ENCODE data around the gene SDK1.

Gene SDK1

DNA sequence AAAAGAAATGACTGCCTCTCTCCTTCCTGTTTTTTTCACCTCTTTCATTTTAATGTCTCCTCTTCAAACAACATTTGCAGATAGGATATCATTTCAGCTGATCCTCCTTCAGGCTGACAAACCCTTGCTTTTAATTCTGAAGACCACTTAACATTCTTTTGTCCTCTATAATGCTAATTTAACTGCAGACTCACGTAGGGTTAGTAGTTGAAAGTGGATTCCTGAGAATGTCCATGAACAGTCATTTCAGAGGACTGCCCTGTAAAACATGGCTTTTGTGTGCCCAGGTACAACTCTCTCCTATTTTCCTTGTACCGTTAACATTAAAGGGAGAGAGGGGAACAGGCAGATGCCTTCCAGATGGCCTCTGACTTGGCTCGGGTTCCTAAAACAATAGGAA, 524.4 kb downstream of the SDK1 start:
- no peak for DNase-seq

- DNase-seq: no peak
Measured at GRCh38 chr7:3832199-3832598, 531.1 kb downstream of the SDK1 start.

DNA sequence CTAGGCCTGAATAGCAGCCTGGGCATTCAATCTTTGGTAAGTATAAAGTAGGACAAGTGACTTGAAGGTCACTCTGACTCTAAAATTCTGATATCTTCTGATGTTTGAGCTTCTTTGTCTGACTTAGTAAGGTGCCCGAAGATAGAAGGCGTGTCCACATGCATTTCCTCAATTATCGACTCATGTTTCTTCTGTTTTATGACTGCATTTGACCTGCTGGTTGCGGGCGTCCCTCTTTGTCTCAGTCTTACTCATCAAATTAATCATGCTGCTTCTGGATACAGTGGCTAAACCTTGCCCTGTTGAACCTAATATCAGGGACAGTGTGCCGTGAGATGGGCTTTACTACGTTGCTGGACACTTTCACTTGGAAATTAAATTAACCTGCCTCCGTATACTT, 534.1 kb downstream of the SDK1 start:
- DNase-seq: no peak

DNA sequence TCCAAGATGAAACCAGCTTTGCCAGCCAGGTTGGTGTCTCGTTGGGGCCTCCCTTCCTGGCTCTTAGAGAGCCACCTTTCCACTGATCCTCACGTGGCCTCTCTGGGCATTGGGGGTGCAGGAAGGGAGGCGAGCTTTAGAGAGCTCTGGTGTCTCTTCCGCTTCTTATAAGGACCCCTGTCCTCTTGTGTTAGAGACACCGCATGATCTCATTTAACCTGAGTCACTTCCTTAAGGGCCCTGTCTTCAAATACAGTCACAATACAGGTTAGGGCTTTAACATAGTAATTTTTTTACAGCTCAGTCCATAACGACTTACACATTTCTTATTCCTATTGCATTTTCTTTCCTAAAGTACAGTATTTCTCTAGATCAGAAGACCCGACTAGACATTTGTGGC, 535.8 kb downstream of the SDK1 start:
- DNase-seq: no peak

GRCh38 chr7:3844540-3845151, 543.6 kb downstream of the SDK1 start:
- DNase-seq: no peak

DNA sequence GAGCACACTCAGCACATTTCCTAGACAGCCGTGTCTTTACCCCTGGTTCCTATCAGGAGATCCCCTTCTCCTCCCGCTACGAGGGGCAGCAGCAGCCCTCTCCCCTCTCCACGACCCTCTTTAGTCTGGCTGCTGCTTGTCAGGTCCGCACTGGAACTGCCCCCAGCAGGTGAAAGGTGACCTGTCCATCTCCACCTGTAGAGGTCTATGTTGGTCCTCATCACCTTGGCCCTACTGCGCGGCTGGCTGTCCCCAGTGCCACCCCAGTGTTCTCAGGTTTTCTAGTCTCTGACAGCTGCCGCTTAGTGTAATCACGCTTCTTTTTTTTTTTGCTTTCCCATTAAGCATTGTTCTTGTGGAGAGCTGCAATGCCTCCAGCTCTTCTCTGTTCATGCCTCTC, 545.7 kb downstream of the SDK1 start:
- DNase-seq: no peak

GRCh38 chr7:3847336-3847735, 546.3 kb downstream of the SDK1 start:
- no peak for DNase-seq

GRCh38 chr7:3859431-3859830, 558.4 kb downstream of the SDK1 start:
- no peak for DNase-seq

DNA sequence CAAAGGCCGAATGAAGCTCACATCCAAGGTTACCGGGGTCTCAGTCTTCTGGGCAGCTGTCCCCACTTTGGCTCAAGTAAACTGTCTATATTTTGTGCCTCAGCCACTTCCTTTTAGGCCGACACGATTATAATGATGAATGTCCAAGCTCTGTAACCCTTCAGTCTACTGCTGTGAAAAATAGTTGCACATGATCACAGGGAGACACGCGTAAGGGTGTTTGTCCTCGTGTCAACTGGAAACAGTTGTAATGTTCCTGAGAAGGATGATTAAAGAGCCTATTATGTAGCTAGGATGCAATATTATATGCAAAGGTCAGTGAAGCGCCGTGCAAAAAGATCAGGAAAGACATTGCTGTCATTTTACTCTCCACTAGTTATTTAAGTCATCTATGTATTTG, 559.9 kb downstream of the SDK1 start:
- no peak for DNase-seq

DNA sequence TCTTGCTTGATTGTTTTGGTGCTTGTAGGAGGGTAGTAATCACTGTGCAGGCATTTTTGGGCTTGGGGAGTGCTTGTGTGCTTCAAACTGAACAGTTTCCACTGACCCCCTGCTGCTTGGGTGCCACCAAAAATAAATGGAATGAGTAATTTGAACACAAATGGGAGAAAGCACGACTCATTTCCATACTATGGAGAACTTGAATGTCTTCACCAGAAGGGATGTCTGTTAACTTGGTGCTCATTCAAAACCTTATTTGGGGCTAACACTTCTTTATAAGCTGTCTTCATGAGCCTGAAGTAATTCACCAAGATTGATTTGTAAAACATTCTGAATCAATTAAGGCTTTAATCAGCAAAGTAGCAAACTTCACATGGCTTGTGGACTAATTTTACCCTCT, 560.3 kb downstream of the SDK1 start:
- no peak for DNase-seq

GRCh38 chr7:3861941-3862340, 560.9 kb downstream of the SDK1 start:
- DNase-seq: no peak

GRCh38 chr7:3862774-3863173, 561.7 kb downstream of the SDK1 start:
- DNase-seq: no peak

GRCh38 chr7:3866277-3866676, 565.2 kb downstream of the SDK1 start:
- DNase-seq: no peak

GRCh38 chr7:3867863-3868262, 566.8 kb downstream of the SDK1 start:
- no peak for DNase-seq

DNA sequence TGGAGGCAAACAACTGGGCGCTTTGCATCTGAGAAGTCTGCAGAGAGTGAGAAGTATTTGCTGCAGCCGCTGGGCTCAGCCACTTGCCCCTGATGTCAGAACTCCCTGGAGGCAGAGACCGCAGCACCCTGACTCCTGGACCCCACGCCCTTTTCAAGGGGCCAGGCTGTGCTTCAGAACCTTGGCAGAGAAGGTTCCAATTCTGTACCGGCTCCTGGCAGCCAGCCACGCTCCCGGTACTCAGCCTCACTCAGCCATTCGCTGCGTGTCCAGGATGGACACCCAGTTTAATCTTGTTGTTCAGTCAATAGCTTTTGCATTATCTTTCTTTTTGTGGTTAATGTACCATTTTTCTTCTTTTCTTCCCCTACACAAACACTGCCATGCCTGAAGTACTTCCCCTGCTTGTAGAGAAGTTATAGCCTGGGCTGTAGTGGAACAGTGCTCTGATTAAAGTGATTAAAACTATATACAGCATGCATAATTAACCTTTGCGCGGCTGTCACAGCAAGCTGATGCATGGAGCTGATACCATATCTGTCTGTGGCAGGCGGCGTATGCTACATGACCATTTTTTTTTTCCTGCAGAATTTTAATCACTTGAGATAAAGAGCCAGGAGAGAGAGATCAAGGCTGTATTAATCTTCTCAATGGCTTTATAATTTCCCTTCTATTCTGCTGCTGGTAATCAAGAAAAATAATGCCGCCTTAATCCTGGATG, 578.5 kb downstream of the SDK1 start:
- no peak for DNase-seq

DNA sequence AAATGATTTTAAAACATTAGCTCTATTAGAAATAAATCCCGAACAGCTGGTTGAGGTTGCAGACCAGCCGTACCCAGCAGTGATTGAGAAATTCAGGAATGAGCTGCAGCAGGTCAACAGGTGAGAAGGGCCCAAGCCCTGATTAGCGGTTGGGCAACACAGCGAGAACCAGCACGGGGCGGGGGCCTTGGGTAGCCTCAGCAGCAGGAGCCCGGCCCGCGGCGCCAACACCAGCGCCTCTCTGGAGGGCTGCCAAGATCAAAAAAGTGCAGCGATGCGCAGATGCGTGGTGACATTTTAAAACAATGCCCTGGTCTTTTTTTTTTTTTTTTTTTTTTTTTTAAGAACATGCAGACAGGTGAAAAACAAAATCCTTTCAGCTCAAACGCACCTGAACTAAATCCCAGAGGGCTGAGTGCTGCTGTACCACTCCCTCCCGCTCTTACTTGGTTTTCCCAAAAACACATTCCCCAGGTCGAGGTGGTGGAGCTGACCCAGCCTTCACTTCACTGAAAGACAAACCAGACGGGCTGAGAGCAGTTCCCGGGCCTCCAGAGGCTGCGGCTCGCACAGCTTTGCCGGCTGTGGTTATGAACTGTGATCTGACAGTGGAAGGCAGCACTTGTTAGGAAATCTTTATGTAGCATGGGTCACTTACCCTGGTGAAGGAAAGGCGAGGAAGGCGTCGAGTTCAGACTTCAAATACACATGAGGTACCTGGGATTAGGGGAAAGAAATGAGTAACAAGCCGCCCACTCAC, 579.4 kb downstream of the SDK1 start:
- no peak for DNase-seq

- no peak for DNase-seq
Measured at GRCh38 chr7:3882782-3883181, 581.7 kb downstream of the SDK1 start.

GRCh38 chr7:3884543-3884942, 583.5 kb downstream of the SDK1 start:
- DNase-seq: no peak

DNA sequence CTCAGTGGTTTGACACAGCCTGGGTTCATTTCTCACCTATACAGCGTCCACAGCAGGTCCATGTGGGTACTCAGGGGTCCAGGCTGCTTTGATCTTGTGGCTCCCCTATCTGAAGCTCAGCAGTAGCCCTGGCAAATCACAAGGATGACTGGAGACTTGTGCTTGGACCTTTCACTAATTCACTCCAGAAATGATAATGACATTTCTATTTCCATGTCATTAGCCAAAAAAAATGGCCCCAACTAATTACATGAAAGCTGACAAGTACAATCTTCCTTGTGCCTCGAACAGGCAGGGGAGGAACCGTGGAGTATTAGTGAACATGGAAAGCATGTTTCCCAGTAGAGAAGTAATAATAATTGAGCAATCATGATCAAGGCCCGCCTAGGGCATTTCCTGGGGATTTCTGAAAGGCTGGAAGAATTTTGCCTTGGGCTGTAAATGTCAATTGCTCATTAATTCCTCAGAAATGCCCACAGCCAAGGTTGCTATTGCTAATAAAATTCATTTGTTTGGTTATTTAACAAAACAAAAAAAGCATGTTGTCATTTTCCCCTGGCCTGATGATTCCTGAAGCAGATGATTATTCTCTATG, 586.1 kb downstream of the SDK1 start:
- no peak for DNase-seq

- no peak for DNase-seq
Measured at GRCh38 chr7:3888096-3888495, 587.0 kb downstream of the SDK1 start.

DNA sequence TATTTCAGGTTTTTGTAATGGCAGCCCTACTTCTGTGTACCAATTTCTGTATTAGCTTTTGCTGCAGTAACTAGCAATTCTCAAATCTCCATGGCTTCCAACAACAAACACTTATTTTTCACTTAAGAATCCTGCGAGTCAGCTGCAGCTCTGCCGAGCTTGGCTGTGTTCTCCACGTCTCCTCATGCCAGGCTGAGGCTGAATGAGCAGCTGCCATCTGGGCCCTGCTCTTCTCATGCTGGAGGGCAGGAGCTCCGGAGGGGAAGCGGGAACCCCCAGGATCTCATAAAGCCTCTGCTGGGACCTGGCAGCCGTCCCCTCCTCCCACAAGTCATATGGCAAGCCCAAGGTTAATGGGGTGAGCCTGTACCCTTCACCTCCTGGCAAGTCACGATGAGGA, 591.1 kb downstream of the SDK1 start:
- DNase-seq: no peak

DNA sequence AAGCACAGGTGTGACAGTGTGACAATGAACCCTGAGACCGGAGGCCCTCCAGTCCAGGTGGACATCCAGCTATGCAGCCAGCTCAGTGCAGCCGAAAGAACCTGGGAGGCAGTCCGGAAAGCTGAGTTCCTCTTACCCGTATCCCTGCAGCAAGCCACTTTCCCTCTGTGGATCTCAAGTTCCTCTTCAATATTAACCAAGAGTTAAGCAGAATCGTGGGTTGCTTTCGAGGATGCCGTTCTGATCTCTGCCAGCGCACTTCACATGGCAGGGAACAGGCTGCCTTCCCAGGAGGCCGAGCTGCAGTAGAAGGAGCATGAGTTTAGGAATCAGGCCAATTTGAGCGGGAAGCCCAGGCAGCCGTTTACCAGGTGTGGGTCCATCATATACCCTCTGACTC, 591.6 kb downstream of the SDK1 start:
- no peak for DNase-seq

- DNase-seq: no peak
Measured at GRCh38 chr7:3893151-3893788, 592.2 kb downstream of the SDK1 start.

All from cerebellar nuclear complex (tissue), 1 donor.